Activated T-cell treated with anti-CD3 and anti-CD28 coated beads, Interleukin-2, amount 50 U/mL, for 48 hours (primary cell): Measurements from ENCODE around the gene NCK1.
"Not testable (repeated sequence)": the region's sequence is repeated elsewhere in the genome, so short reads cannot be mapped to it uniquely, and the experiment has no call there.

Source experiments
- DNase-seq, 2 experiments: peaks; one replicate each; pipeline ENCODE4 v3.0.0-alpha.2; 2020

NCK1 gene

DNA sequence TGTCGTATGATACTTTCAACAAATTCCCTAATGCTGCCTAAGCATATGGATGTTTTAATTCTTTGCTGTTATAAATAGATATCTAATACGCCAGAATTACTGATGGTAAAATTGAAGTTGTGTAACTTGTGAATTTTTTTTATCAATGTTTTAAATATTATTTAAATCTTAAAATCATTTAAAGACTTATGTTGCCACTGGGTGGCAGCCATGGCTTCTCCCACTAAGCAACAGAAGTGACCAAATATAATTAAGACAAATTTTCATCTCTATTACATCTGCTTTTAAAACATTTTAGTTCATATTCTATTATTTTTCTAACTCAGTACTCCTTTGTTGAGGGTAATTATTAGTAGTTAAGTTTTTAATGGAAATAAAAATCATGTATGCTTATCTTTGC is 87.7 kb downstream of the NCK1 start:
- no peak for DNase-seq

DNA sequence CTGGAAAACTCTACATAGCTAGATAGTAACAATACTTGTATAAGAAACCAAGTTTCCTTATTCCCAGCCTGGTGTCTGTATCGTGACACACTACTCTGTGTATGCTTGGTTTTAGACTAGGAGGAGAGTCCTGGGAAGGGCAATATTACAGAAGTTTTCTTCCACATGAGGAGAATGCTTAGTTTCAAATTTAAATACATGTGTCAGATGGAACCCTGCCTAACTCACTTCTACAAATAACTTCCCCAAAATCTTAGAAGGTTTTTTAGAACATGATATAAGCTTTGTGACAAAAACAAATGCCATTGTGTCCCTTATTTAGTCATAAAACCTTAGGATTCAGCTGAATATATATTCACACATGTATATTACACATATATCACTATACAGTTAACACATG is 88.6 kb downstream of the NCK1 start:
- DNase-seq, result no peak

DNA sequence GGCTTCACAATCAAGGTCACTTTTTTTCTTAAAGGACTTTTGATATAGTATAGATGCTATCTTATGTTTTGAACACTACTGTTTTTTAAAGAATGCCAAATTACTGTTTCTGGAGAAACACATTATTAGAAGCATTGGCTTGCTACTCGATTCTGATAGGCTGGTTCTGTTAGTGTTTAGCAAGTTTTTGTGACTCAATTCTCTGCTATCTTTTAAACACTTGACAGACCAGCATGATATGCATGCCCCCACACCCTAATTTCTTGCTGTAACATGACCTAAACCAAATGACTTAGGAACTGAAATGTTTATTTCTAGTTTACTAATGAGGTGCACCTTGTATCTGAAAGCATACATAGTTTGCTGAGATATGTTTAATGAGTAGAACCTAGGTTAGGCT is 90.3 kb downstream of the NCK1 start:
- no peak for DNase-seq

DNA sequence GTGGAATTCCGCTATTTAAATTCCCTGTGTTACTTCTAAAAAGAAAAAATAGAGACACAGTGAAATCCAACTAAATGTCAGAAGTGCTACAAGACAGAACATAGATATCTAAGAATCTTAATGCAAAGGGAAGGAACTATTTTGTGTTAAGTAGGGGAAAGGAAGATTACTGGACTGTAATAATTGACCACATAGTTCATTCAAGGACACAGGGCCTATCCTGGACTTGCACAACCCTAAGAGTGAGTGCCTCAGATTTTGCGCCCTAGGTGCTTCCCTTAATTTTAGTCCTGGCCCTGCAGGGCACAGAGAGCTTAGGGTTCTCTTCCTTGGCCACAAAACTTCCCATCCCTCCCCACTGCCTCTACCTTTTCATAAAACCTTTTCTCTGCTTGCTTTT is 92.2 kb downstream of the NCK1 start:
- no peak for DNase-seq

DNA sequence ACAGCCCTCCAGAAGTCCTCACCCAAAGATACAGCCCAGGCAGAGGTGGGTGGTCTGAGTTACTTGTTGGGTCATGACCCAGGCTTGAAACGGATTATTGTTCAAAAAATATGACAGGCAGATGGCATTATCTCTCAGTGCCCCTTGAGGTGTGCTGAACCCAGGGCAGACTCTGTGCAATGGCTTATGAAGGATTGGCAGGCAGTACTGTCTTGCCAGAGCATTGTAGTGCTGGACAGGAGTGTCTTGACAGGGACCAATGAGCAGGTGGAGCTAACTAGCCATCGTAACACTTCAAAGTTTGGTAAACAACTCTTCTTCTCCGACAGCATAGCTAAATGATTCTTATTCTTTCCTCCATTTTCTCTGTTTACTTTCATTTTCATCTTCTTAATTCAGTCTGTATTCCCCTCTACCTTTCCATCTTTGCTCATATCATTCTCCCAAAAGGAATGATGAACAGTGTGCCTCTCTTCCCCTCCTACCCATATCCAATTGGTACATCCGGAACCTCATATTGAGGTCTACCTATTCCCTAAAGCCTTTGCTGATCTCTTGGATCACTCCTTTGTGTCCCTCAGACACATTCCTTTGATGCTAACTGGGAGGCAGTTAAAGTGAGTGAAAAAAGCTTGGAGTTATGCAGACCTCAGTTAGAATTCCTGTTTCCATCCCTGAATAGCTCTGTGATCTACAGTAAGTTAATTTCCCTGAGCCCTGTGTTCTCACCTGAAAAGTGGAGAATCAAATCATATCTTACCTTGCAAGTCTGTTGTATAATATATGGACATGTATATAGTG is 93.2 kb downstream of the NCK1 start:
- DNase-seq, result no peak

DNA sequence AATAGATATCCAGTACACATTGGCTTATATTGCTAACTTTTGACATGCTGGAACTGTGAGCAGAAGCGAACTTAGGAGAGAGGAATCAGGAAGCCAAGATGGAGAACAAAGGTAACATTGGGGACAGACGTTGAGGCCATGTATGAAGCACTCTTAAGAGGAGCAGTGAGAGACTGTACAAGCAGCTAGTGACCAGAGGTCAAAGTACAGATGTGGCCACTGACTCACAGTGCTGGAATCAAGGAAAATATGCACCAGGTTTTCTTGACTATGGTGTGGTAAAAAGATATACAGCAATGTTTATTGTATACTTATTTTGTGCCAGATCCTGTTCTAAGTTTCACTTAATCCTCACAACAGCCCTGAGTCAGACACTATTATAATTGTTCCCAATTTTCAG is 93.8 kb downstream of the NCK1 start:
- no peak for DNase-seq

DNA sequence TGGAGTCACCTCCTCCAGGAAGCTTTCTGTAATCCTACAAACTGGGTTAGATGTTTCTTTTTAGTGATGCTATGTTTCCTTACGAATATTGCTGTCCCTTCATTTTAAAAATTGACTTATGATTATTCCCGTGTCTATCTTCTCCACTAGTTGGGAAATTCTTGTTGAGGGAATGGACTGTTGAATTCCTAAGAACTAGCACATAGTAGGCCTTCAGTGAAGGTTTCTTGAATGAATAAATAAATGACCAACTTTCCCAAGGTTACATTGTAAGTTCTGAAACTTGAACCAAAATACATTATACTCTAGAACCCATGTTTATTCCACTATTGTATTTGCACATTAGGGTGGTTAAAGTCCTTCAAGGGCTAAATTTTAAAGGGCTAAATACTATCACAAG is 95.0 kb downstream of the NCK1 start:
- DNase-seq, result no peak

DNA sequence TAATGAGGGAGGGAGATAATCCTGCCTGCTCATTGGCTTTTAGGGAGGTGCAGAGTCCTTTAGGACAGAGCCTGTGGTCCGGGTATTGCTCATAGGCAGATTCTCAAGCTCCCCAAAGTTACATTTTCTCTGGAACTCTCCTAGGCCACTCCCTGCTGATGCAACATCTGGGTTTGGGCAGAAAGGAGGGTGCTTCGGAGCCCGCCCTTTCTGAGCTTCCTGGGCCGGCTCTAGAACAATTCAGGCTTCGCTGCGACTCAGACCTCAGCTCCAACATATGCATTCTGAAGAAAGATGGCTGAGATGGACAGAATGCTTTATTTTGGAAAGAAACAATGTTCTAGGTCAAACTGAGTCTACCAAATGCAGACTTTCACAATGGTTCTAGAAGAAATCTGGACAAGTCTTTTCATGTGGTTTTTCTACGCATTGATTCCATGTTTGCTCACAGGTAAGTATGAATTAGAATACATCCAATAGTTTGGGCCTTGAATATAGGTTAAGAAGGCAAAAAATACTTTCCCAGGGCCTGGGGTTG is 95.8 kb downstream of the NCK1 start, which contains the start of gene IL20RB:
Gene IL20RB, plus strand, starts transcription at position 233 of the 538 bp plus-strand sequence. Its CDS starts 131 bp downstream, at position 364.
- DNase-seq, result no peak

DNA sequence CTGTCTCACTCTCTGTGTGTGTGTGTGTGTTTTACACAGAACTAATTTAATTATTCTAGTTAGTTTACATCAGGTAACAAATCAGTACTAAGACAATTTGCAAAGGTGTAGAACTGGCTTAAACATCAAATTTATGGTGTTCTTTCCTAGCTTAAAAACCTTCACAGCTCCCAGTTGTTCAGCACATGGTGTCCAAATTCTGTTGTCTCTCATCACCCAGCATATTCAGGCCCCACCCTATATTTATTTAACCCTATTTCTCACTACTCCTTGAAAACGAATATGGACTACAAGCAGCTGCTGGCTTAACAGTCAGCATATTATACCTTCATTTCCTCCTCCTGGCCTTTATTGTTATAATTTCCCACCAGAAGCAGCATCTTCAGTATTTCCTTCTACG is 96.9 kb downstream of the NCK1 start:
- DNase-seq, result no peak

DNA sequence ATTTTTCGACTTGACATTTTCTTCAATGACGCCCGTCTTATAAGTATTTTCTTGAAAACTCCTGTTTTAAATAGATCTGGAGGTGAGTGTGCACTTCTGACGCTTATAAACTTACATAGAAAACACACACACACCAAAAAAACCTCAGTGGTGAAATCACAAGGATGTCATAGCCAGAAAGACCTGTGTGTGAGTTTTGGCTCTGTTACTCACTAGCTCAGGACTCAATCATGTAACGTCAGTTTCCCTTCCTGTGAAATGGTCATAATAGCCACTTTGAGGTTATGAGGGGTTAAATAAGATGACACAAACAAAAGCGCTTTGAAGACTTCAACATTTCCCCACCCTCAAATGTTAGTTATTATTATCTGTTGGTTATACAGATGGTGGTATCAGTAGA is 97.6 kb downstream of the NCK1 start:
- no peak for DNase-seq

DNA sequence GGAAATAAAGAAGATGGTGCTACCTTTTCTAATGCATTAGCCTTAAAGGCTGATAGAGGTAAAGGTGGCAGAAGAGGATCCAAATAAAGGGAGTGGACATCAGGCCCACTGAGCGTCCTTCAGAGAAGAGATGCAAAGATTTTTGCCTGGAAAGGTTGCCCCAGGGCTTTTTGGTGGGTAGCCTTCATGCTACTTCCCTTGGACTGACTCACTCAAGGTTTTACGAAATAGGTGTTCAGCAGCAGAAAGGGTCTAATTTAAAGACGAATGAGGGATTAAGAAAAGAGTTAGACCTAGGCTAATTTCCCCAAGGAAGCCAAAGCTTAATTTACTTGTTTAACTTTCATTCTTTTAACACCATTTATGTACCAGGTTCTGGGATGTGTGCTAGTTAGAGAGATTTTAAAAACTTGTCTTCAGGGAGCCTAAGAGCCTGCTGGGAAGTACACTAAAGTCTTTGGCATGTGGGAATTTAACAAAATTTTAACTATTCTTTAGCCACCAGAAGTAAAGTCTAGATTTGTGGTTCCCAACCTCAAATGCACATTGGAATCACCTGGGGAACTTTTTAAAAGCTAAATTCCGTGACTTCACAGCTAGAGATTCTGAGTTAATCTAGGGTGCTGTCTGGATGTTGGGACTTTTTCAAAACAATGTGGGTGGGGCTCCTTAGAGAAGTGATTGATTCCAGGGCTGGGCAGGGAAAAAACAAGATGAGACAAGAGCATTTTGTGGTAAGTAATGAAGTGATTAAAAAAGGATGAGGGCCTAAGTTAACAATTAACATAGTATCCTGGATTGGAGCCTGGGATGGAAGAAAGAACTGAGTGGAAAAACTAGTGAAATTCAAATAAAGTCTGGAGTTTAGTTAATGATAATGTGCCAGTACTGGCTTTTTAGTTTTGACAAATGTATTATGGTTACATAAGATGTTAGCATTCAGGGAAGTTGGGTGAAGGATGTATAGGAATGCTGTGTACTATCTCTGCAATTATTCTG is 99.1 kb downstream of the NCK1 start:
- DNase-seq, result no peak

DNA sequence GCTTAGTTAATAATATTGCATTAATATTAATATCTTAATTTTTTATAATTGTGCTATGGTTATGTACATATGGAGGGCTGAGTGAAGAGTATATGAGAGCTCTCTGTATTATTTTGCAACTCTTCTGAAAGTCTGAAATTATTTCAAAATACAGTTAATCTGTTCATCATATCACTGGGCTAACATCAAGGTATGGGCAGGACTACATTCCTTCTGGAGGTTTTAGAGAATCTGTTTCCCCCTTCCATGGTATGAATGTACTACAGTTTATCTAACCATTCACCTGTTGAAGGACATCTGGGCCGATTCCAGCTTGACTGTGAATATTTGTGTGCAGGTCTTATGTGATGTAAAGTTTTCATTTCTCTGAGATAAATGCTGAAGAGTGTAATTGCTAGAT is 100.9 kb downstream of the NCK1 start:
- DNase-seq, result no peak

DNA sequence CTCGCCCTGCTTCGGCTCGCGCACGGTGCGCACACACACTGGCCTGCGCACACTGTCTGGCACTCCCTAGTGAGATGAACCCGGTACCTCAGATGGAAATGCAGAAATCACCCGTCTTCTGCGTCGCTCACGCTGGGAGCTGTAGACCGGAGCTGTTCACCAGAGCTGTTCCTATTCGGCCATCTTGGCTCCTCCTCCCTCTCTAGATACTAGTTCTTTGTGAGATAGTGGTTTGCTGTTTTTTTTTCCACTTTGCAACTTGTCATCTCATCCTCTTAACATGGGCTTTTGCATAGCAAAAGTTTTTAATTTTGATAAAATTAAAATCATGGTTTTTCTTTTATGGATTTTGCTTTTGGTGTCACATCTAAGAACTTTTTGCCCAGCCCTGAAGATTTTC is 107.5 kb downstream of the NCK1 start:
- not testable (repeated sequence) for DNase-seq

DNA sequence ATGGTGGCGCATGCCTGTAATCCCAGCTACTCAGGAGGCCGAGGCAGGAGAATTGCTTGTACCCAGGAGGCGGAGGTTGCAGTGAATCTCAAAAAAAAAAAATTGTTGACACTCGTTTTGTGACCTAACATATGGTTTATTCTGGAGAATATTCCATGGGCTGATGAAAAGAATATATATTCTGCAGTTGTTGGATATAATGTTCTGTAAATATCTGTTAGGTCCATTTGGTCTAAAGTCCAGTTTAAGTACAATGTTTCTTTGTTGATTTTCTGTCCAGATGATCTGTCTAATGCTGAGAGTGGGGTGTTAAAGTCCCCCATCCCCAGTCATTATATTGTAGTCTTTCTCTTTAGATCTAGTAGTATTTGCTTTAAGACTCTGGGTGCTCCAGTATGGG is 111.3 kb downstream of the NCK1 start:
- DNase-seq, result no peak

DNA sequence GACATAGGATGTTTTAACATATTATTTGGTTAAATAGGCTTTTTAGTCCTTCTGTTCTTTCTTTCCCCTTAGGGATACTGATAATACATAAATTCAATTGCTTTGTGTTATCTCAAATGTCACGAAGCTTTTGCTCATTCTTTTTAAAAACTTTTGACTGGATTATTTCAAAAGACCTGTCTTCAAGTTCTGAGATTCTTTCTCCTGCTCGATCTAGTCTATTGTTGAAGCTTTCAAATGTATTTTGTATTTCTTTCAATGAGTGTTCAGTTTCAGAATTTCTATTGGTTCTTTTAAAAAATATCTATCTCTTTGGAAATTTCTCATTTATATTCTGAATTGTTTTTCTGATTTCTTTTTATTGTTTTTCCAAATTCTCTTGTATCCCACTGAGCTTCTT is 112.7 kb downstream of the NCK1 start:
- no peak for DNase-seq

DNA sequence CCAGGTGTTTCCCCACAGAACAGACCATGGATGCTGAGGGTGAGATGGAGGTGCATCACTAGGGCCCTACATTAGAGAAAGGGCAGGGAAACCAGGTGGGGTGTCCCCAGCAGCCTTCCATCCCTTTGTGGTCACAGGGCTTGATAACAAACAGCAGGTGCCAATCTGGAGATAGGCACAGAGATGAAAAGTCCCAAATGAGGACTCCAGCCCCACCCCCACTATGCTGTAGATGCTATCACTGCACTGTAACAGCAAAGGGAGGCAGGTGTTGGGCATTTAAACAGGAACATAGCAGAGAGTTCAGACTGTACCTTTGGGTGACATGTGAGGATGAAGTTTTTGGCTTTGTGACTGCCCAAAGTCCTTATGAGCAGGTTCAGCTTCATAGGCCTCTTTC is 117.2 kb downstream of the NCK1 start:
- DNase-seq, result no peak

DNA sequence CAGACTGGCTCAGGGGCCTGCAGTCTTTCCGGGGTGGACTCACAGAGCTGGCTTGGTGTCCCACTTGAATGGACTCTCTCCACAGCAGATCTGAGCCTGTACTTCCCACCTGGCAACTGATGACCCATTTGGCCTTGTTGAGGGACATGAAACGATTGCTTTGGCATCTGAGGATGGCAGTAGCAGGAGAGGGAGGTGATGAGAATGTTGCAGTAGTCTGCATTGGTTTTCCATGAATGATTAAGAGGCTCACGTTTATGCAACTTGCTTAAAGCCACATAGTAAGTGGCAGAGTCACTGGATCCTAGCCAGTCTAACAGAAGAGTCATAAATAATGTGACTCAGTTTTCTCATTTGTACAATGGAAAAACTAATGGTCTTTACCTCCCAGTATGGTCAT is 117.7 kb downstream of the NCK1 start:
- no peak for DNase-seq

DNA sequence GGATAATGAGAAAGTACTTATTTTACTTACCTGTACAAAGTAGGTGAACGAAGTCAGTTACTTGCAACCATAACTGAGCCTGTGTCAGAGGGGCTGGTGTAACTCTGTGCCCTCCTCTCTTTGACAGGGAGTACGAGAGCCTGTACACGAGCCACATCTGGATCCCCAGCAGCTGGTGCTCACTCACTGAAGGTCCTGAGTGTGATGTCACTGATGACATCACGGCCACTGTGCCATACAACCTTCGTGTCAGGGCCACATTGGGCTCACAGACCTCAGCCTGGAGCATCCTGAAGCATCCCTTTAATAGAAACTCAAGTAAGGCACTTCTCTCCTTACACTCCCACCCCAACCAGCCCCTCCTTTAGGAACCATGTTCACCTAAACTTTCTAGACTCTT is 120.0 kb downstream of the NCK1 start:
- DNase-seq, result no peak

DNA sequence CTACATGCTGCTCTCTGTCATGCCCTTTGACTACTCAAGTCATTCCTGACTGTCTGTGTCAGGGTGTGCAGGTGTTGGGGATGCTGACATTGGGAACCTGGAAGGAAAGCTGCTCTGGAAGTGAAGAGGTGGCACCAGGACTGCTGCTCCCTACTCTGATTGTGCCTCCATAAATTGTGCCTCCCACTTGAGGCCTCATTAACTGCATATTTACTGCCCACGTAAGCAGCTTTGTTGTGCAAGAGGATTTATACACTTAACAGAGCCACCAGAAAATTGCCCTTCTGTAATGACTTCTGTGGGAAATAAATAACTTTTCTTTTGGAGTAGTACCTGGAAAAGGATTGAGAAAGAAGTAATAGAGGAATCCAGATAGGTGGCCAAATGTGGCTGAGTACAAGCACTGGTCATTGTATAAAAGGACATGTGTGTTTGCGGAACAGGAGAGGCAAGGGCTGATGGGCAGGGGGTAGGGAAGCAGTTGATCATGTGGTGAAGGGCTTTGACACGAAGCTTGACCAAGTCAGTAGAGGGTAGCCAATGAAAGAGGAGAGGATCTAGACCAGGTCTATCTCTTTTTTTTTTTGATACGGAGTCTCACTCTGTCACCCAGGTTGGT is 120.6 kb downstream of the NCK1 start:
- no peak for DNase-seq

DNA sequence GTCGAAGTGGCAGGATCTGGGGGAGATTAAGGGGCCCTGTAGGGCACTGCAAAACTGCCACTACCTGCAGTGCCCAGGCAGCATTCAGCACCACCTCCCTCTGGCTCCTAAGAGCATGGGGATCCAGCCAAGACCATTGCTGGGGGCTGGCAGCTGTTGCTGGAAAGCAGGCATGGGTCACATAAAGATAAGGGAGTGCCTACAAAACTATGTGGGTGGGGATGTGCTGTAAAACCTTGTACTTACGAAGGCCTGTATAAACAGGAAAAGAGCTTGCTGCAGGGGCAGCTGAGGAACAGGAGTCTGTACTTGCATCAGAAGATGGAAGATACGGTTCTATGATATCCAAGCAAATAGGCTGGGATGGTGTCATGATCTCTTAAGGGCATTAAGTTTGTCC is 122.8 kb downstream of the NCK1 start:
- DNase-seq, result no peak

DNA sequence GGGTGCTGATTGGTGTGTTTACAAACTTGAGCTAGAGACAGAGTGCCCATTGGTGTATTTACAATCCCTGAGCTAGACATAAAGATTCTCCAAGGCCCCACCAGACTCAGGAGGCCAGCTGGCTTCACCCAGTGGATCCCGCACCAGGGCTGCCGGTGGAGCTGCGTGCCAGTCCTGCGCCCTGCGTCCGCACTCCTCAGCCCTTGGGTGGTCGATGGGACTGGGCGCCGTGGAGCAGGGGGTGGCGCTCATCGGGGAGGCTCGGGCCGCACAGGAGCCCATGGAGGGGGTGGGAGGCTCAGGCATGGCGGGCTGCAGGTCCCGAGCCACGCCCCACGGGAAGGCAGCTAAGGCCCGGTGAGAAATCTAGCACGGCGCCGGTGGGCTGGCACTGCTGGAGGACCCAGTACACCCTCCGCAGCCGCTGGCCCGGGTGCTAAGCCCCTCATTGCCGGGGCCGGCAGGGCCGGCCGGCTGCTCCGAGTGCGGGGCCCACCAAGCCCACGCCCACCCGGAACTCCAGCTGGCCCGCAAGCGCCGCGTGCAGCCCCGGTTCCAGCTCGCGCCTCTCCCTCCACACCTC is 125.5 kb downstream of the NCK1 start:
- not testable (repeated sequence) for DNase-seq

DNA sequence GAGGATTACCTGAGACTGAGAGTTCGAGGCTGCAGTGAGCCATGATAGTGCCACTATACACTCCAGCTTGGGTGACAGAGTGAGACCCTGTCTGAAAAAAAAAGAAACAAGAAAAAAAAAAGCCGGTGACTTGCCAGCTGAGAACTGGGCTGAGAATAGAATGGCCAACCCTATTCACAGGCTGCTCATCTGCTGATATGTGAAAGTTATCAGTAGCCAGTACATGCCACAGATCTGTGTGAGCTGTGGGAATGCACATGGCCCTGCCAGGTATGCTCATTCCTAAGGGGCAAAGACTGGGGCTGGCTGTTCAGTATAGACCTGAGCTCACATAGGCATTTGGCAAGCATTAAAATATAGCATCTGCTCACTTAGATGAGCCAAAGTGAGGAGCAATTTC is 126.6 kb downstream of the NCK1 start:
- DNase-seq, result no peak
